HG03060 (cell line): ENCODE results near the gene PHF21A.

ENCODE experiments used
- ATAC-seq: cut with Tn5 transposase; IDR thresholded peaks from one replicate; pipeline ENCODE4 v1.9.1; 2021; ENCODE audit warnings: low read depth, moderate number of reproducible peaks; ENCODE audit not compliant: unreplicated experiment

The PHF21A gene

DNA sequence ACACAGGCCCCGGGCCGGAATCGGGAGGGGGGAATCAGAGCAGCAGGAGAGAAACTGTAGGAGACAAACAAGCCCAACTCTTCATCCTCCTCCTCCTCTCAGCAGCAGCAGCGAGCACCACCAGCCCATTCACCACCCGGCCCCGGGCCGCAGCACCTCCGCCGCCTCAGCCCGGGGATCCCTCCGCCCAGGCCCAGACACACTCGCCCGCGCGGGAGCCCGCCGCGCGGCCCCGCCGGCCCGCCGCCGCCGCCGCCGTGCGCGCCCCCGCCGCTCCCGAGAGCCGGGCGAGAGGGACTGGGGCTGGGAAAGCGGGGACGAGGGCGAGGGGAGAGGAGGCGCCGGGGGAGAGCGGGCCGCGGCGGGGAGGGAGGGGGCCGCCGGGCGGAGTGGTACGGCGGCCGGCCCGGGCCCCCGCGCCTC is at the start of gene PHF21A:
Gene PHF21A, minus strand, starts transcription at position 154 of the 423 bp plus-strand sequence. CDS start 37,235 bp downstream, outside the sequence.
- ATAC-seq = peak; percentile 18

DNA sequence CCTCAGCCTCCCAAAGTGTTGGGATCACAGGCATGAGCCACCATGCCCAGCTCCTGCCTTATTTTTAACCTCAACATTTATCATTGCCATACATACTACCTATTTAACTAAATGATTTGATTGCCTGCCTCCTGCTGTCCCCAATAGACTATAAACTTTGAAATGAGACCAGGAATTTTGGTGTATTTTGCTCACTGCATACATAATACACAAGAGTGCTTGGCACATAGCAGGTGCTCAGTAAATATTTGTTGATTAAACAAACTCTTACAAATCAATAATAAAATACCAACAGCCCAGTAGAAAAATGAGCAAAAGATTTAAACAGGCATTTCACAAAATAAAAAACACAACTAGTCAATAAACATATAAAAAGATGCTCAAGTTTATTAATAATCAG is 49.5 kb upstream of the PHF21A start:
- ATAC-seq = no peak

DNA sequence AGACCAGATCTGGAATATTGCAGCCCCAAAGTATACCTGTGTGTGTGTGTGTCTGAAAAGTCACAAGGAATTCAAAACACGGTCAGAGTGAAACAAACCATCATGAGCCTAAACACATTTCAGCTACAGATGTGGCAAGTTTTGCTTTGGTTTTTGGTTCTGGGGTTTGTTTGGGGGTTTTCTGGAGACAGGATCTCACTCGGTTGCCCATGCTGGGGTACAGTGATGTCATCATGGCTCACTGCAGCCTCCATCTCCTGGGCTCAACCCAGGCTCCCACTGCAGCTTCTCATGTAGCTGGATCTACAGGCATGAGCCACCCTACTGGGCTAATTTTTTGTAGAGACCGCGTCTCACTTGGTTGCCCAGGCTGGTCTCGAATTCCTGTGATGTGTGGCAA is 41.4 kb upstream of the PHF21A start:
- no peak for ATAC-seq

DNA sequence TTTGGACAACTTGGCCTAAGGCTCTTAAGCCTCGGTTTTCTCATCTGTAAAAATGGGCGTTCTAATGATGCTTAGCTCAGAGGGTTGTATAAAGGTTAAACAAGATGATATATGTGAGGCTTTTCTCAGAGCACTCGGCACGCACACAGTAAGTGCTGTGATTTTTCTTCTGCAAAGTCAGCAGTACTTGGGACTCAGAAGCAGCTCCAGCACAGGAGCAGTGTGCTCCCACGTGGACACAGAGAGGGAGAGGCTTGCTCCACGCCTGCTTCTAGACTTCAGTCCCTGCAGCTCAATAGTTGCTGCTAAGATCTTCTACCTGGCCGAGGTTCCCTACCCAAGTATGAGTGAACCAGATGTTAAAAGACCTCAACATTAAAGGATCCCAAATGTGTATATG is 39.9 kb upstream of the PHF21A start:
- no peak for ATAC-seq

DNA sequence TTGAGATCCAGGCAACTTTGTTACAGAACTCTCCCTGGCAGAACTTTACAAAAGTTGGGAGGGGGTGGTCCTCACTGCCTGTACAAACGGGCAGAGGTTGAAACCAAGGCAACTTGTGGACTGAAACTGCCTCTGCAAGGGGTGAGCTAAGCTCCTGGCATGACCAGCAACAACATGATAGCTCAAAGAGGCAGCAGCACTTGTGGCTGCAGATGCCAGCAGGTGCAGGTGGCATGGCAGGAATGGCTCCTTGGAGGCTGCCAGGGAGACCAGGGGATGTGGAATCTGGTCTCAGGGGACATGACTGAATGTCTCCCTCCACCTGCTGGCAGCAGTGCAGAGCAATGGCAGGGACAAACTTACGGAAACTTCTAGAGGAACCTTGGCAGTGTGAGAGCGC is 38.8 kb upstream of the PHF21A start:
- ATAC-seq = no peak

DNA sequence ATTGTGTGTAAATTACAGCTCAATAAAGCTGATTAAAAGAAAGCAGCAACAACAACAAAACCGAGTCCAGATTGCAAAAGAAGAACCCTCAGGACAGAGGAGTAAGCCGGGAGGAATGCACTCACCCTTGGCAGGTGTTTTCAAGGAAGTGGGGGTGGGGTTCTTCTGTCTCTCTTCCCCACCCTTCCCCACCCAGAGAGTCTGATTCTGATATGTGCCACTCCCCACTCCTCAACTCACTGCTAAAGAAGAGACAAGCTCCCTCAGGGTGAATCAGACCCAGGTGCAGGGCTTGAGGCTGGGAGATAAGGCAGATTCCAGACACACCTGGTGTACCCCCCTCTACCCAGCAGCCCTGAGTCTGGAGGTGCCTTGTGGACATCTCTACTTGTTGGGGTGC is 38.4 kb upstream of the PHF21A start:
- ATAC-seq = no peak

DNA sequence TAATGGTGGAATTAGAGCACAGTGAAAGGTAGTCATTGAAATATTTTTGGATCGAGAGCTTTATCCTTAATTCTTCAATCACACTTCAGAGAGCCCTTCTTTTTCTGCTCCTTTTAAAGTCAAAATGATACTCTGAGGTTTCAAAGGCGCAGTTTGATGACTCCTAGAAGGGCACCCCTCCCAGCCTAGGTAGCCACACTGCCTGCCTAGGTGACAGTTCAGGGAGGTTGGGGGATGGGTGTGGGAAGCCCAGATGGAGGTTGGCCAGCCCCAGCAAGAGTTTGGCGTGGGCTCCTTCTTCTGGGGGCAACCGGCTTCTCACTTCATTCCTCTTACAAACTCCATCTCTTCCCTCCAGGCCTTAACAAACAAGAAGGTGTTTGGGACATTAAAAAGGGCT is 28.6 kb upstream of the PHF21A start:
- ATAC-seq = no peak

DNA sequence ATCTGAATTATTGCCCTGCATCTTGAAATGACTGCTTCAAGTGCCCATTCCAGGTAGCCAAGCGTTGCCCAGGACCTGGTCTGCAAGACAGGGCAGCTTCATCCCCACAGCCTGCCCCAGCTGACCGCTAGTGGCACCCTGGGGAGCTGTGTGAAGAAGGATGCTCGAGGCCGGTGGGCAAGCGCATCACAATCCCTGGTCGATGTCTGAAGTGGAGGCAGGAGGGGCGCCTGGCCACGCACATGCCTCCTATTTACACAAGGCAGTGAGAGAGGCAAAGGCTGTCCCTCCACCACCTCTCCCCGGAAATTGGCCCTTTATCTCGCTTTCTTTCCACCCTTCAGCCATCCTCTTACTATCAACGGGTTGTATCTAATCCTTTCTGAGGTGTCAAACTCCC is 28.1 kb upstream of the PHF21A start:
- no peak for ATAC-seq

DNA sequence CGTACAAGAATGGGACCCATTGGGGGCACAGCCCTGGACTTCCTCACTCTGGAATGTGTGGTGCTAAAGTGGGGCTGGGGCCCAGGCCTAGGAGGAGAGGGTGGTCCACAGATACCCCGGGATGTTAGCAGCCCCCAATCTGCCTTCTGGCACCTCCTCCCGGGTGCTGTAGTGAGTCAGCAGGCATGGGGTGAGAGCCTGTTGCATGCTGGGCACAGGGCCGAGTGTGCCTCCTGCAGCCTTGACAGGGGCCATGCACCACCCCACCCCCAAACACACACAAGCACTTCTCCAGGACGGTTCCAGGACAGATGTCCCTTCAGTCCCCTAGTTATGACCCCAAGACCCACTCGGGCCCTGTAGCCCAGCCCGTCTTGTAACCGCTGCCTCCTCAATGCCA is 23.5 kb upstream of the PHF21A start:
- ATAC-seq = no peak

DNA sequence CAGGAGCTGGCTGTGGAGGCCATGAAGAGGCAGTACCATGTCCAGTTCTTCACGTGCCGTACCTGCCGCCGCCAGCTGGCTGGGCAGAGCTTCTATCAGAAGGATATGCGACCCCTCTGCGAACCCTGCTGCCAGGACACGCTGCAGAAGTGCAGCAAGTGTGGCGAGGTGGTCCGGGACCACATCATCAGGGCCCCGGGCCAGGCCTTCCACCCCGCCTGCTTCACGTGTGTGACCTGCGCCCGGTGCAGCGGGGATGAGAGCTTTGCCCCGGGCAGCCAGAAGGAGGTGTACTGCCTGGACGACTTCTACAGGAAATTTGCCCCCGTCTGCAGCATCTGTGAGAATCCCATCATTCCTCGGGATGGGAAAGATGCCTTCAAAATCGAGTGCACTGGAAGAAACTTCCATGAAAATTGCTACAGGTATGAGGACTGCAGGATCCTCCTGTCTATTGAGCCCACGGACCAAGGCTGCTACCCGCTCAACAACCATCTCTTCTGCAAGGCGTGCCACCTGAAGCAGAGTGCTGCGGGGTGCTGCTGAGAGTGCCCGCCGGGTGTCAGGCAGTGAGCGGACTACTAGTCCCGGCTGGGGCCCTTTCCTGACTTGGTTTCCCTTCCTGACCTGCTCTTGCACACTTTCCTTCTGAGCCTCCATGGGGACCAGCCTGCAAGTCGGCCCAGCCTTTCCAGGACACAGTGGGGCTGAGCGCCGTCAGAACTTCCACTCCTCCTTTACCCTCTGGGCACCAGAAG is 22.0 kb upstream of the PHF21A start:
- ATAC-seq = no peak

DNA sequence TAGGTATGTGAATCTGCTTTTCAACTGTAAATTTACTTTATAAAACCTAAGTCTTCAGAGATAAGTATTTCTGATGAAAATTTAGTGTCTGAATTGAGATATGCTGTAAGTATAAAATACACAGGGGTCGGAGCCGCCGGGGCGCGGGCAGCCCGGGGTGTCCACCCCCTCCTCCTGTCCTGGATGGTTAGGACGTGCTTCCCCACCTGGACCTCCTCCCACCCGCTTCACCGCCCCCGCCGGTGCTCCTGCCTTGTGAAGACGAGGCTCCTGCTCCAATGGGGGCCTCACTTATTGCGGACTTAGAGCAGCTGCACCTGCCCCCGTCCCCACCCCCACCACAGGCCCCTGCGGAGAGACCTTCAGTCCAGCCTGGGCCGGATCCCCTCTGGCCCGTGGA is 21.3 kb upstream of the PHF21A start:
- ATAC-seq = no peak

DNA sequence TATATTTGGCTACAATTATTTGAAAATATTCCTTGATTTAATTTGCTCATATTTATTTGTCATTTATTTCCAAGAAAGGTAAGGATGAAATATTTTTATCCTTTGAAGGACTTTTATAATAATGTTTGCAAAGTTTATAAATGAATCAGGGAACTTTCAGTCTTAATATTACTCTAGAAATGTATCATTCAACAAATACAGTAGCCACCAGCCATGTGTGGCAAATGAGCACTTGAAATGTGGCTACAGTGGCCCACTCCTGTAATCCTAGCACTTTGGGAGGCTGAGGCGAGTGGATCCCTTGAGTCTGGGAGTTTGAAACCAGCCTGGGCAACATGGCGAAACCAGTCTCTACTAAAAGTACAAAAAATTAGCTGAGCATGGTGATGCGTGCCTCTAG is 20.3 kb upstream of the PHF21A start:
- ATAC-seq = no peak

DNA sequence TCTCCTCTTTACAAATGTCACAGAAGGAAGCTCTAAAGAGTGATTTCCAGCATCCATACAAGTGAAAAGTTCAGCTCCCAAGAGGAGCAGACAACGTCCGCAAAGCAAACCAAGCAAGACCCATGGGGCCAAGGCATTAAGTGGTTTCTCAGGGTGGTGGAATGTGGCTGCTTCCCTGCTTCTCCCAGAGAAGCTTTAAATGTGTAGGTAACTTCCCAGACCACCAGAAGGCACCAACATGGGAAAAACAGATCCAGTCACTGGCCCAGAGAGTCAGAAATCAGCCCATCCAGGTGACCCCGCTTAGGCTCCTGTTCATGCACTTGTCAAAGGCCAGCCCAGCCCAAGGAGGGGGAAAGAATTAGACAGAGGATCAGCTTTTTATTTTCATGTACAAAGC is 13.3 kb upstream of the PHF21A start:
- ATAC-seq = no peak

DNA sequence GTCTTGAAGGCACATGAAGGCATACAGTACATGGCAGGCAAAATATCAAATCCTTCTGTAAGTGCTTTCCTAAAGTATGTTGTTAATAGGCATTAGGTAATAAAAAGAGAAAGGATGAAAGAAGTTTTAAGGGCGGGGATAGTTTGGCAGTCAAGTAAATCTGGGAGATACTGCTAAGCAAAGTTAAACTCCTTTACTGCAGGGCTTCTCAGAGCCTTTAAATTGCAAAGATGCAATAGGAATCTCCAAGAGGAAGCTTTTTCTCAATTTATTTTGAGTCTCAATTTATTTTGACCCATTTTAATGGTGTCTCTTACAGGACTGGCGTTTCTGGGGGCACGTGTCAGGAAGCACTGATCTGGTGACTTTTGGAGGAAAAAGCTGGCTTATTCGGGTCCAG is 12.8 kb upstream of the PHF21A start:
- ATAC-seq = no peak

DNA sequence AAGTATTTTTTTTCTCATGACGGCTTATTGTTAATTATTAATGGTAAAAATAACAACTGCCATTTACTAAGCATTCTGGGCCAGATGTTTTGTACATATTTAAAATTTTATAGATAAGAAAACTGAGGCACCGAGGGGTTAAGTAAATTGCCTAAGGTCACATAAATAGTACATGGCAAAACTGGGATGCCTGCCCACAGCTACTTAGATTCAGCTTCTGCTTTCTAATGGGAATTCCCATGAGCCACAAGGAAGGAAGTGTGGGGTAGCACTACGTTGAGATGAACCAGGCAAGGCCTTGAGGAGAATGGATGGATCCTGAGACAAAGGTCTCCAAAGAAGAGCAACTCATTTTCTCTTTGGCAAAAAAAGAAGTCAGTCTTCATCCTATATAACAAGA is 11.9 kb upstream of the PHF21A start:
- no peak for ATAC-seq

DNA sequence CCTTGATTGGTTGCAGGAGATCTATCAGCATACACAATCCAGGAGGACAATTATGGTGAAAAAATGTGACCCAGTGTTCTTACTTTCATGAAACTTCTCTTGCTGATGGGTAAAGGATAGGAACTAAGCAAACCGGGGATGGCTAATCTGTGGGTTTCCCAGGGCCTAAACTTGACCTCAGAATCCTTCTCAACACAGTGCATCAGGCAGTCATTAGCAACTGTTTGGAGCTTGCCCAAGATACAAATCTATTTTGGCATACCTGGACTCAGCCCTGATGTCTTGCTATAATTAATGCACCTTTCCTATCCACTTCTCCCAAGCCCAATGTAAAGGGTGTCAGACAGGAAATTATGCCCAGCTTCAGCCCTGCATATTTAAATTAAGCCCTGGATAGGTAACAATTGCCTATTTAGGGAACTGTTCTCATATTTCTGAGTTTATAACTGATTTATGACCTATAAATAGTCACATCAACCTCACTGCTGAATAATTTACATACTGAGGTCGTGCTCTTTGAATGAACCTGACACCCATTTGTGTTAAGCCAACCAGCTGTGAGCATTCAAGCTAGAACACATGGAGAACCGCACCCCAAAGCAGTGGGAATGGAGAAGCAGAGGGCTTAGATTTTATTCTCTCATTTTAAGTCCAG is 9.2 kb upstream of the PHF21A start:
- no peak for ATAC-seq

DNA sequence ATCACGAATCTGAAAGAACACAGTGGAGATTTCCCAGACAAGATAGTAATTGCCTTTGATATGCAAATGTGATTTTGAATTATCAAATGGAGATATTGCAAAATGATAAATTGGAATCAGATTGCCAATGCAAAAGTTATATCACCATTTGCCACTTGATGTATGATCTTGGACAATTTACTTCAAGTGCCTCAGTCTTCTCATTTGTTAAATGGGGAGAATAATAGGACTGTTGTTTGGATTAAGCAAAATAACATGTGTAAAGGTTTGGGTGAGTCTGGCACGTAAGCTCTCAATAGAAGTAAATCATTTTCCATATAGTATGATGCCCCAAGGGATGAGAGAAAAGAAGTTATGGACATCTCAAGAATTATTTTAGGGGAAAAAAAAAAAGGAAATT is 7.9 kb upstream of the PHF21A start:
- ATAC-seq = no peak

DNA sequence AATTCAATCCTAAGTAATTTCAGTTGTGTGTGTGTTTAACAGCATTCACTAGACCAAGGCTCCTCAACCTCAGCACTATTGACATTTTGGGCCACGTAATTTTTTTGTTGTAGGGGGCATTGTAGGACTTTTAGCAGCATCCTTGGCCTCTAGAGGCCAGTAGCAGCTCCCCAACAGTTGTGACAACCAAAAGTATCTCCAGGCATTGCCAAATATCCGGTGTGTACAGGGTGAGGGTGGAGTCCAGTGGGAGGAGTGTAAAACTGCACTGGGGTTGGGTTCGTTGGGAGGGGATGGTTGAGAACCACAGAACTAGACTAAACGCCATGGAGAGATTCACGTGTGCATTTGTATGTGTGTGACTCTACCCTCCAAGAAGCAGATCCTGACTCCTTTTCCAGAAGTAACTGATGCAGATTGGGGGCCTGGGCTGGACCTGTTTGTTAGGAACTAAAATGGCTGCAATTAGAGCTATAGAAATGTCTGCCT is 5.9 kb upstream of the PHF21A start:
- no peak for ATAC-seq

DNA sequence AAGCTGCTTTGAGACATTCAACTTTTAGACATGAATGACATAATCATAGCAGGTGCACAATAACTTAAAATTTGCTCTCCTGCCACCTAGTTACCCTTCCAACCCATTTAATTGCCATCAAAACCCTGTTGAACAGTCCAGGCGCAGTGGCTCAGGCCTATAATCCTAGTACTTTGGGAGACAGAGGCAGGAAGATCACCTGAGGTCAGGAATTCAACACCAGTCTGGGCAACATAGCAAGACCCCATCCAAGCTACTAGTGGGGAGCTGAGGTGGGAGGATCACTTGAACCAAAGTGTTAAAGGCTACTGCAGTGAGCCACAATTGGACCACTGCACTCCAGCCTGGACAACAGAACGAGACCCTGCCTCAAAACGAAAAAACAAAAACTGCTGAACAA is 4.0 kb upstream of the PHF21A start:
- no peak for ATAC-seq

DNA sequence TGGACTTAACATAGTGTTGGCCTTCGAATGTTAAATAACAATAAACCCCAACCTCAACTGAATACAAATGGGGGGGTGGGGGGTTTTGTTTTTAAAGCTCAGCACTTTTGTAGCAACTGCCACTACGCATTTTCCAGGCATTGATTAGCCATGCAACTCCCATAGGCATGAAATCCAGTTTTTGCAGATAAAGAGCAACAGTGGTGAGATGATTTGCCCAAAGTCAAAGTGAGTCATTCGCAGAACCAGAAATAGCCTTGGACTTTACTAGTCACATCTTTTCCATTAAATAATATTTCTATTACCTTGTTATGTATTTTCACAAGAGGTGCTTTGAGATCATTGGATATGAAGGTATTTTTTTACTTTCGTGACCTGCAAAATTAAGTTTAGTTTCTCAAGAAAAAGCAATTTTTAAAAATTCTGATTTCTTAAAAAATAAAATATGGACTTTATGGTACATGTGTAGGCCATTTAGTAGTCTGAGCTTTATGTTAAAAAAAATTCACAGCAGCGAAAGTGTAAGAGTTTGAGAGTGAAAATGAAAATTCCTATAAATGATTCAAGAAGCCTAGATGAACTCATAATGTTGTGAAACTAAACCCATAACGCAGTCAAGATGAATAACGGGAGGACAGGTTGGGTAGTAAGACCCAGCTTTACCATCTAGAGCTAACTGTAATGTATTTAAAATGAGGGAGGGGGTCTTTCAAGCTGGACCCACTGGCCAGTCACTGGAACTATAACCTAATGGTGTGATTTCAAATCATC is 1.9 kb upstream of the PHF21A start:
- no peak for ATAC-seq

DNA sequence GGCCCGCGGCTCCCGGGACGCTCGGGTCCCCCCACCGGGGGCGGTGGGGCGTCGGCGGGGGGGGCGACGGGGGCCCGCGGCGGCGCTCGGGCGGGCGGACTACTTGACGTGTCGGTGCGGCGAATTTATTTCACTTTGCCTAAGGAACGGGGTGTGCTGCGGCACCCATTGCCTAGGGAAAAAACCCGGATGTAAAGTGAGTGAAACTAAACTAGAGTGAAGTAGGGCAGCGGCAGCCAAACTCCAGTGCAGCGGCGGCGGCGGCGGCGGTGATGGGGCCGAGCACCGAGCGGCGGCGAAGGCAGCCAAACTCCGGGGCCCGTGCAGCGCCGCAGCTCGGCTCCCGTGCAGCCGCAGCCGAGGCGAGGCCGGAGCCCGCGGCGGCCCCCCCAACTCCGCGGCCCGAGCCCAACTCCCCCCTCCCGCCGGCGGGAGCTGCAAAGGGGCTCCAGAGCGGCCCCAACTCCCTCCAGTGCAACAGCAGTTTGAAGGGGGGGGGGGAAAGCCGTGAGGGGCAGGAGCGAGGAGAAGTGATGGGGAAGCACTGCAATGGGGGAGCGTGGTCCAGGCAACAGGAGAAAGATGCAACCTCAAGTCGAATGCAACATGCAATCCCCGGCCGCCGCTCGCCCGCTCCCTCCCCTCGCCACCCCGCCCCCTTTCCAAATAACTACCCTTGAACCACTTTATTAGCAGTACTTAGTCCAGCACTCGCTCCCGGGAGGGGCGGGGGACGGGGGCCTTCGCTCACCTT is 647 bp upstream of the PHF21A start:
- peak; percentile 50 for ATAC-seq
